Panc1 (cell line): ENCODE data around the gene ATP11A. TPM values are rescaled to one million over a fixed set of nuclear protein-coding genes. Genes with fewer than 3 reads are reported as not detected.

Source experiments
- ATAC-seq: fragments of 200-7000 bp; cut with Tn5 transposase; 2 replicates; pipeline ENCODE4 v1.9.1; 2020; ENCODE audit warnings: mild to moderate bottlenecking, moderate library complexity
- BruUV-seq: library from RNA; stranded (reverse); fragments of 400-500 nt; replicated peaks from 2 replicates; lab custom pipeline; 2021; lab: Mats Ljungman, UMichigan
- CTCF ChIA-PET: fragments of 300-600 bp; sonication (Branson Sonifier 250); formaldehyde crosslinking; loops from one replicate; lab custom pipeline; 2022; ENCODE audit warnings: antibody characterized with exemption; lab: Charles Lee
- POLR2A ChIA-PET: fragments of 300-600 bp; sonication (Branson Sonifier 250); formaldehyde crosslinking; loops from one replicate; lab custom pipeline; 2022; ENCODE audit warnings: antibody characterized with exemption; lab: Charles Lee
- DNase-seq: peaks from one replicate; pipeline ENCODE4 v3.0.0-alpha.2; 2010; ENCODE audit warnings: low read depth, low spot score
- H3K27ac ChIP-seq: 2 replicates; pipeline ENCODE4 v1.5.1; 2011; ENCODE audit warnings: mild to moderate bottlenecking, low read length, inconsistent platforms
- H3K27me3 ChIP-seq: fragments of 200-500 bp; sonication (Bioruptor generic); 2 replicates; pipeline ENCODE4 v1.6.0; 2014; ENCODE audit warnings: low read length, inconsistent platforms; ENCODE audit not compliant: control insufficient read depth, insufficient read depth
- H3K36me3 ChIP-seq: fragments of 200-500 bp; sonication (Bioruptor generic); 2 replicates; pipeline ENCODE4 v1.5.1; 2014; ENCODE audit warnings: inconsistent platforms, mild to moderate bottlenecking, low read length, moderate library complexity; ENCODE audit not compliant: control insufficient read depth, insufficient read depth
- H3K4me1 ChIP-seq: 2 replicates; pipeline ENCODE4 v1.5.1; 2011; ENCODE audit warnings: inconsistent platforms, mild to moderate bottlenecking, low read length, moderate library complexity; ENCODE audit not compliant: control insufficient read depth, insufficient read depth
- H3K4me3 ChIP-seq, 2 experiments: 2 replicates each; pipeline ENCODE4 v1.5.1; 2011 to 2012; ENCODE audit warnings: low read depth in 2 of 2, low read length in 2 of 2, mild to moderate bottlenecking in 2 of 2, inconsistent platforms in 1 of 2, moderate library complexity in 1 of 2
- H3K9me3 ChIP-seq: fragments of 200-500 bp; sonication (Bioruptor generic); 2 replicates; pipeline ENCODE4 v1.5.1; 2014; ENCODE audit warnings: low read depth, mild to moderate bottlenecking, inconsistent platforms, low read length, moderate library complexity; ENCODE audit not compliant: control insufficient read depth, insufficient read depth
- POLR2AphosphoS5 ChIP-seq: IDR thresholded peaks from 2 replicates; pipeline ENCODE4 v1.6.1; 2012; ENCODE audit warnings: mild to moderate bottlenecking, low read depth, low read length, moderate library complexity
- REST ChIP-seq, 2 experiments: IDR thresholded peaks; 2 replicates each; pipeline ENCODE4 v1.6.1; 2011 to 2012; ENCODE audit warnings: low read depth in 2 of 2, control low read depth in 1 of 2, low read length in 1 of 2, mild to moderate bottlenecking in 1 of 2, moderate library complexity in 1 of 2; ENCODE audit not compliant: insufficient read depth in 1 of 2
- SIN3A ChIP-seq: IDR thresholded peaks from 2 replicates; pipeline ENCODE4 v1.6.1; 2012; ENCODE audit warnings: low read depth, mild to moderate bottlenecking, low read length, moderate library complexity, borderline replicate concordance; ENCODE audit not compliant: insufficient read depth
- TCF7L2 ChIP-seq: IDR thresholded peaks from 2 replicates; pipeline ENCODE4 v1.6.1; 2011; ENCODE audit warnings: mild to moderate bottlenecking, low read depth, low read length, inconsistent platforms
- in situ Hi-C: cut with HindIII; loops from 2 replicates; pipeline ENCODE4 v1.10.0; 2016; ENCODE audit warnings: low sequenced_read_pairs, low pct_unique_long_range_greater_than_20kb
- intact Hi-C: fragments of 100-400 bp; cut with micrococcal nuclease; formaldehyde crosslinking; loops from one replicate; pipeline ENCODE4 v1.10.0; 2022; ENCODE audit not compliant: unreplicated experiment
- total RNA-seq: library from RNA; stranded (reverse); gene quantifications from one replicate; pipeline ENCODE4 v1.2.1, GENCODE V29; 2021; ENCODE audit not compliant: unreplicated experiment

ATP11A gene
- total RNA-seq, 1 experiment from 2014 or later: 85.8 TPM

GRCh38 chr13:112752211-112752610 lies 62.4 kb downstream of the ATP11A start:
- TF ChIP-seq REST (IDR thresholded peaks at IDR 0.05; ENCODE audit: insufficient read depth in 1 of 2, low read depth in 2 of 2, low read length in 1 of 2) (no peak), SIN3A (no peak), TCF7L2 (no peak)
- intact Hi-C loops: no loop called here
- ChIA-PET CTCF (no interaction called here), POLR2A (no interaction called here)
- Histone ChIP-seq H3K36me3 (no peaks in the 10 kb centered on the region), H3K4me1 (peaks cover 4% of the 10 kb centered on the region; the same call in 1 of the 2 replicates), H3K4me3 (no peak overlapping the region), H3K9me3 (no peaks in the 10 kb centered on the region), H3K27me3 (no peaks in the 10 kb centered on the region), H3K27ac (no peak overlapping the region)
- in situ Hi-C loops: no loop called here
- no peak; the same call in 1 of the 2 replicates for ATAC-seq
- DNase-seq: no peak
- no TSS peak for BruUV-seq

- no TSS peak for BruUV-seq
- no peaks in the 10 kb centered on the region for H3K27me3 ChIP-seq
- ChIA-PET POLR2A (no interaction called here), CTCF (no interaction called here)
- no peak overlapping the region for H3K4me3 ChIP-seq
- peaks cover 3% of the 10 kb centered on the region; the same call in 1 of the 2 replicates for H3K4me1 ChIP-seq
- no peak for TF ChIP-seq POLR2AphosphoS5
- no peak for TF ChIP-seq REST (IDR thresholded peaks at IDR 0.05; ENCODE audit: insufficient read depth in 1 of 2, low read depth in 2 of 2, low read length in 1 of 2)
- intact Hi-C loops (no loop called here), in situ Hi-C loops (no loop called here)
- DNase-seq: no peak
- H3K27ac ChIP-seq: no peak overlapping the region
- no peaks in the 10 kb centered on the region for H3K9me3 ChIP-seq
- no peaks in the 10 kb centered on the region for H3K36me3 ChIP-seq
- 0 out of 2 replicates have a peak, but pooled peaks have one; percentile 23 for ATAC-seq
Measured at GRCh38 chr13:112752711-112753541, 63.1 kb downstream of the ATP11A start.
